Activated naive CD4-positive, alpha-beta T cell treated with anti-CD3 and anti-CD28 coated beads, Interleukin-2, amount 50 U/mL, for 72 hours (primary cell): ENCODE data around the gene CD274. TPM values are rescaled to one million over a fixed set of nuclear protein-coding genes. Genes with fewer than 3 reads are reported as not detected.
A peak's percentile ranks its signal among the peaks of the same experiment; 100 is the strongest.
"Not testable (repeated sequence)": the region's sequence is repeated elsewhere in the genome, so short reads cannot be mapped to it uniquely, and the experiment has no call there.

Experiments used
- ATAC-seq, 2 donors: fragments of 150-1000 bp; cut with Tn5 transposase; 2 replicates each; pipeline ENCODE4 v1.10.0; 2021; ENCODE audit warnings: mild to moderate bottlenecking in 2 of 2, moderate library complexity in 2 of 2
- DNase-seq, 2 donors: peaks; one replicate each; pipeline ENCODE4 v3.0.0; 2021 to 2022; ENCODE audit warnings: low spot score in 2 of 2
- H3K27ac Mint-ChIP-seq, 2 donors: one replicate each; pipeline ENCODE4 v1.8.0; 2022; ENCODE audit warnings: mild to moderate bottlenecking in 2 of 2, mixed read lengths in 2 of 2
- H3K36me3 Mint-ChIP-seq, 2 donors: one replicate each; pipeline ENCODE4 v1.8.0; 2022; ENCODE audit warnings: mixed read lengths in 2 of 2
- H3K9me3 Mint-ChIP-seq, 2 donors: one replicate each; pipeline ENCODE4 v1.8.0; 2022; ENCODE audit warnings: mixed read lengths in 2 of 2
- total RNA-seq, 2 donors: library from RNA; stranded (reverse); gene quantifications; one replicate each; pipeline ENCODE4 v1.2.3, GENCODE V29; 2022

CD274 gene
- total RNA-seq, 2 donors from 2014 or later = 34.5 to 65.5 TPM

- Mint-ChIP-seq H3K36me3 (peaks cover 13 to 26% of the 10 kb centered on the region in 2 donors), H3K27ac (no peak overlapping the region), H3K9me3 (peaks cover 5 to 17% of the 10 kb centered on the region in 2 donors)
- DNase-seq (no peak), ATAC-seq (peak in 1 of 2 donors; percentile 38)
Measured at GRCh38 chr9:5479994-5480694, 29.8 kb downstream of the CD274 start.

- ATAC-seq = no peak
- Mint-ChIP-seq H3K27ac (no peak overlapping the region), H3K9me3 (peaks cover 5 to 16% of the 10 kb centered on the region in 2 donors), H3K36me3 (peaks cover 8 to 18% of the 10 kb centered on the region in 2 donors)
- DNase-seq = no peak
Measured at GRCh38 chr9:5480919-5481318, 30.6 kb downstream of the CD274 start.

- Mint-ChIP-seq H3K9me3 (peaks cover 1 to 11% of the 10 kb centered on the region in 2 donors), H3K27ac (no peak overlapping the region), H3K36me3 (peaks cover 2 to 13% of the 10 kb centered on the region in 2 donors)
- ATAC-seq = no peak
- DNase-seq = no peak
Measured at GRCh38 chr9:5481322-5482040, 31.1 kb downstream of the CD274 start.

GRCh38 chr9:5482194-5482593 lies 31.9 kb downstream of the CD274 start:
- ATAC-seq (no peak), DNase-seq (no peak)
- Mint-ChIP-seq H3K36me3 (peaks cover 0 to 10% of the 10 kb centered on the region in 2 donors), H3K9me3 (peaks cover 0 to 10% of the 10 kb centered on the region in 2 donors), H3K27ac (no peak overlapping the region)

GRCh38 chr9:5483306-5483705 lies 33.0 kb downstream of the CD274 start:
- ATAC-seq = no peak

GRCh38 chr9:5485378-5486085 lies 35.2 kb downstream of the CD274 start:
- H3K27ac Mint-ChIP-seq = no peak overlapping the region
- no peak for DNase-seq
- no peaks in the 10 kb centered on the region for H3K36me3 Mint-ChIP-seq
- H3K9me3 Mint-ChIP-seq = no peaks in the 10 kb centered on the region
- no peak for ATAC-seq

More at GRCh38 chr9:5483306-5483705, 33.0 kb downstream of the CD274 start:
- H3K27ac Mint-ChIP-seq = no peak overlapping the region
- peaks cover 0 to 5% of the 10 kb centered on the region in 2 donors for H3K9me3 Mint-ChIP-seq
- DNase-seq = no peak
- H3K36me3 Mint-ChIP-seq = peaks cover 0 to 5% of the 10 kb centered on the region in 2 donors

GRCh38 chr9:5486988-5487387 lies 36.6 kb downstream of the CD274 start:
- Mint-ChIP-seq H3K36me3 (no peaks in the 10 kb centered on the region), H3K9me3 (no peaks in the 10 kb centered on the region), H3K27ac (no peak overlapping the region)
- DNase-seq (no peak), ATAC-seq (no peak)

GRCh38 chr9:5488221-5489008 lies 38.1 kb downstream of the CD274 start:
- no peak for DNase-seq
- Mint-ChIP-seq H3K27ac (no peak overlapping the region), H3K36me3 (peaks cover 0 to 2% of the 10 kb centered on the region in 2 donors), H3K9me3 (peaks cover 0 to 2% of the 10 kb centered on the region in 2 donors)
- ATAC-seq = no peak

- no peak overlapping the region for H3K27ac Mint-ChIP-seq
- ATAC-seq (no peak), DNase-seq (no peak)
- peaks cover 0 to 11% of the 10 kb centered on the region in 2 donors for H3K36me3 Mint-ChIP-seq
- H3K9me3 Mint-ChIP-seq = peaks cover 4% of the 10 kb centered on the region in 2 donors
Measured at GRCh38 chr9:5489630-5490490, 39.5 kb downstream of the CD274 start.

- Mint-ChIP-seq H3K27ac (peak overlapping the region in 1 of 2 donors; percentile 31), H3K36me3 (peaks cover 0 to 11% of the 10 kb centered on the region in 2 donors), H3K9me3 (peaks cover 4% of the 10 kb centered on the region in 2 donors)
- no peak for ATAC-seq
- DNase-seq = no peak
Measured at GRCh38 chr9:5492965-5493678, 42.8 kb downstream of the CD274 start.

- no peak overlapping the region for H3K27ac Mint-ChIP-seq
- H3K9me3 Mint-ChIP-seq = peaks cover 4% of the 10 kb centered on the region in 2 donors
- ATAC-seq = peak; percentile 72 to 87
- DNase-seq = no peak
- peaks cover 0 to 11% of the 10 kb centered on the region in 2 donors for H3K36me3 Mint-ChIP-seq
Measured at GRCh38 chr9:5493679-5494511, 43.6 kb downstream of the CD274 start.

GRCh38 chr9:5494765-5495164 lies 44.4 kb downstream of the CD274 start:
- DNase-seq, H3K9me3 Mint-ChIP-seq, ATAC-seq, H3K27ac Mint-ChIP-seq: not testable (repeated sequence)
- peaks cover 0 to 11% of the 10 kb centered on the region in 2 donors for H3K36me3 Mint-ChIP-seq

- H3K27ac Mint-ChIP-seq = no peak overlapping the region
- ATAC-seq (no peak), DNase-seq (no peak)
- peaks cover 13 to 14% of the 10 kb centered on the region in 2 donors for H3K9me3 Mint-ChIP-seq
- H3K36me3 Mint-ChIP-seq = peaks cover 14 to 17% of the 10 kb centered on the region in 2 donors
Measured at GRCh38 chr9:5499157-5499556, 48.8 kb downstream of the CD274 start.

GRCh38 chr9:5499889-5500398 lies 49.6 kb downstream of the CD274 start:
- H3K9me3 Mint-ChIP-seq = peaks cover 20 to 21% of the 10 kb centered on the region in 2 donors
- H3K36me3 Mint-ChIP-seq = peaks cover 21 to 22% of the 10 kb centered on the region in 2 donors
- ATAC-seq (no peak), DNase-seq (no peak)
- no peak overlapping the region for H3K27ac Mint-ChIP-seq
